GM23248 (cell line): ENCODE data around the gene NOL12. TPM values are rescaled to one million over a fixed set of nuclear protein-coding genes. Genes with fewer than 3 reads are reported as not detected.

Source experiments
- DNase-seq: peaks from one replicate; pipeline ENCODE4 v3.0.0-alpha.2; 2015
- H2AFZ ChIP-seq: fragments of 200-600 bp; sonication (generic); 2 replicates; pipeline ENCODE4 v1.6.1; 2016; ENCODE audit warnings: antibody characterized with exemption
- H3F3A ChIP-seq: fragments of 200-600 bp; sonication (generic); 2 replicates; pipeline ENCODE4 v1.6.1; 2016; ENCODE audit warnings: mild to moderate bottlenecking, antibody characterized with exemption, mixed run types; ENCODE audit not compliant: insufficient read depth
- H3K27ac ChIP-seq: fragments of 200-600 bp; sonication (generic); 2 replicates; pipeline ENCODE4 v1.5.1; 2016; ENCODE audit warnings: mild to moderate bottlenecking
- H3K27me3 ChIP-seq: fragments of 200-600 bp; sonication (generic); replicated peaks from 2 replicates; pipeline ENCODE4 v1.6.1; 2016; ENCODE audit warnings: mild to moderate bottlenecking; ENCODE audit not compliant: insufficient read depth
- H3K36me3 ChIP-seq: fragments of 200-600 bp; sonication (generic); 2 replicates; pipeline ENCODE4 v1.6.1; 2016; ENCODE audit warnings: low read depth, mild to moderate bottlenecking
- H3K4me1 ChIP-seq: fragments of 200-600 bp; sonication (generic); 2 replicates; pipeline ENCODE4 v1.6.1; 2016; ENCODE audit warnings: mild to moderate bottlenecking; ENCODE audit not compliant: insufficient read depth
- H3K4me2 ChIP-seq: fragments of 200-600 bp; sonication (generic); one replicate; pipeline ENCODE4 v1.6.1; 2016; ENCODE audit warnings: mild to moderate bottlenecking; ENCODE audit not compliant: unreplicated experiment
- H3K4me3 ChIP-seq: fragments of 200-600 bp; sonication (generic); 2 replicates; pipeline ENCODE4 v1.5.1; 2016; ENCODE audit warnings: mild to moderate bottlenecking
- H3K79me2 ChIP-seq: fragments of 200-600 bp; sonication (generic); 2 replicates; pipeline ENCODE4 v1.6.1; 2016; ENCODE audit warnings: mild to moderate bottlenecking; ENCODE audit not compliant: insufficient read depth
- H3K9ac ChIP-seq: fragments of 200-600 bp; sonication (generic); 2 replicates; pipeline ENCODE4 v1.6.1; 2016; ENCODE audit warnings: mild to moderate bottlenecking
- H3K9me2 ChIP-seq: fragments of 200-600 bp; sonication (generic); 2 replicates; pipeline ENCODE4 v1.6.1; 2016; ENCODE audit warnings: mixed run types, mild to moderate bottlenecking, moderate library complexity; ENCODE audit not compliant: insufficient read depth
- H3K9me3 ChIP-seq: fragments of 200-600 bp; sonication (generic); one replicate; pipeline ENCODE4 v1.6.1; 2017; ENCODE audit warnings: low read depth
- H4K20me1 ChIP-seq: fragments of 200-600 bp; sonication (generic); 2 replicates; pipeline ENCODE4 v1.6.0; 2016; ENCODE audit not compliant: insufficient read depth
- EZH2 ChIP-seq: fragments of 200-600 bp; sonication (generic); IDR thresholded peaks from 2 replicates; pipeline ENCODE4 v1.6.1; 2018; ENCODE audit warnings: antibody characterized with exemption, mild to moderate bottlenecking; ENCODE audit not compliant: insufficient read depth, poor library complexity, severe bottlenecking
- EZH2phosphoT487 ChIP-seq: fragments of 200-600 bp; sonication (generic); IDR thresholded peaks from 2 replicates; pipeline ENCODE4 v1.6.1; 2018; ENCODE audit warnings: antibody characterized with exemption, moderate library complexity, mild to moderate bottlenecking, low read depth; ENCODE audit not compliant: insufficient read depth
- WGBS, 2 experiments: methylation state at CpG; one replicate each; pipeline ENCODE4 v1.1.6; 2015 to 2017; ENCODE audit warnings: low lambda C conversion rate in 2 of 2, low coverage in 1 of 2; ENCODE audit errors: missing lambda C conversion rate in 2 of 2; 5-methylcytosine and 5-hydroxymethylcytosine counted together
- in situ Hi-C: fragments of 300-500 bp; cut with MboI; formaldehyde crosslinking; loops from 2 replicates; pipeline ENCODE4 v1.15.0; 2020
- polyA plus RNA-seq: library from polyadenylated mRNA; unstranded; fragments of >200 nt; fragmentation: Nextera tagmentation; extraction: Ambion mirVana; gene quantifications from 2 replicates; pipeline ENCODE4 v1.2.1, GENCODE V29; 2016
- total RNA-seq: library from RNA; depleted of rRNA; stranded (reverse); fragments of >200 nt; shearing (Covaris generic); gene quantifications from 2 replicates; pipeline ENCODE4 v1.2.3, GENCODE V29; 2014

The NOL12 gene
- total and polyA plus RNA-seq, 2 experiments from 2014 or later, result 4.9 to 25.1 TPM

DNA sequence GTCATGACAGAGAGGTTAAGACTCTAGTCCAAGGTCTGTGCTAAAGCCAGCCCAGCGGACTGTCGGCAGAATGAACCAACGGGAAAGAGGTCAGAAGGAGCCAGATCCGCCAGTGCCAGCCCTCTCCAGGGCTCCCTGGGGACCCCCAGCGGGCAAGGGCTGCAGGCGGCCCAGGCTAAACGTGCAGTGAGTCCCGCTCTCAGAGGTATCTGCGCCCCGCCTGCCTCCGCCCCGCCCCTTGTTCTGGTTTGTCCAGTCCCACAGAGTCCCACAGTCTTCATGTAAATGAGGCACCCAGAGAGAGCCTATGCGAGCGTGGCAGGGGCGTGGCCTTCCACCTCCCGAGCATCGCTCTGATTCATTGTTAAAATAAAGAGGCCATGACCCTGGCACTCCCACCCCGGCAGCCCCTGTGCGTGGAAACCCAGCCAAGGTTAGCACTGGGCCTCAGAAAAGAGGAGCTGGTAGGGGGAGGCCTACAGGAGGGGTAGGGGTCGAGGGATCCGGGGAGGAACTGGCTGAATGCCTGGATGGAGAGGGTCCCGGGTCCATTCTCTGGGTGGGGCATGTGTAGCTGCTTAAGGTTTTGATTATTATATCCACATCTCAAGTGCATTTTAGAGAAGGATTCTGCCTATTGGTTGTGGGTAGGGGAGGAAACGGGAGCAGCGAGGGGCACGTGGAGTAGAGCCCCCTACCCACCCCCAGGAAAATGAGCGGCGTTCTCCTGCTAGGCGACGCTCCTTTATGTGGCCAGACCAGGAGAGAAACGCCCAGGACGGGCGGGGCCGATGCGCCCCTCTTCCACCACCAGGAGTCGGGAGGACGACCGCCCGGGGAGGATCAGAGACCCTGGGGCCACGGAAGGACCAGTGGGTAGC, 10.8 kb downstream of the NOL12 start, which contains the start of gene TRIOBP:
Gene TRIOBP, plus strand, starts transcription at position 392 of the 881 bp plus-strand sequence. CDS start 4,318 bp downstream, outside the sequence.
- Histone ChIP-seq H3K4me1 (0 out of 2 replicates have a peak, but pooled peaks cover 6% of the 10 kb centered on the region), H3K79me2 (no peaks in the 10 kb centered on the region), H3F3A (peaks cover 10% of the 10 kb centered on the region; the same call in 1 of the 2 replicates), H2AFZ (peak within 1 kb of the TSS; percentile 76), H3K27me3 (no peaks in the 10 kb centered on the region), H3K4me2 (peak within 1 kb of the TSS; percentile 75), H4K20me1 (no peaks in the 10 kb centered on the region), H3K27ac (0 out of 2 replicates have a peak within 1 kb of the TSS, but pooled peaks have one; percentile 19), H3K9ac (peak within 1 kb of the TSS; percentile 49), H3K36me3 (peaks cover 7% of the 10 kb centered on the region; the same call in 1 of the 2 replicates), H3K4me3 (peak within 1 kb of the TSS; percentile 70), H3K9me3 (no peaks in the 10 kb centered on the region), H3K9me2 (no peaks in the 10 kb centered on the region)
- in situ Hi-C loops, result no loop called here
- no peak for TF ChIP-seq EZH2phosphoT487
- no peak for TF ChIP-seq EZH2
- WGBS, 2 experiments, result 9 to 17% methylated on average over 30 to 39 of the region's 39 CpGs
- DNase-seq, result peak; percentile 98

DNA sequence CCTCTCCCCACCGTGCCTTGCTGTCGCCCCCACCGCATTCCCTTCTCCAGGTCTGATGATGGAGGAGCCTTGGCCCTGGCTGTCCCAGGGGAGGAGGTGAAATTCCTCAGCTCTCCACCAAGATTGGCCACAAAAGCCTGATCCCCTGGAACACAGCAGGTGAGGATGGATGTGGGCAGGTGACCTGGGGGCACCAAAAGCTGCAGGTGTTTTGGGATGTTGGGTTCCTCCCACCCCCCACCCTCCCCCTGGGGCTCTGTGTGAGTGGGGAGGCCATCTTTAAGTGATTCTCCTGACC, 11.3 kb downstream of the NOL12 start:
- Histone ChIP-seq H3K27me3 (no peaks in the 10 kb centered on the region), H3K9ac (no peak overlapping the region), H3K27ac (no peak overlapping the region), H3K79me2 (no peaks in the 10 kb centered on the region), H2AFZ (no peak overlapping the region), H3K9me2 (no peaks in the 10 kb centered on the region), H3F3A (peaks cover 10% of the 10 kb centered on the region; the same call in 1 of the 2 replicates), H3K4me1 (0 out of 2 replicates have a peak, but pooled peaks cover 6% of the 10 kb centered on the region), H3K4me3 (no peak overlapping the region), H3K36me3 (peaks cover 5% of the 10 kb centered on the region; the same call in 1 of the 2 replicates), H3K9me3 (no peaks in the 10 kb centered on the region), H3K4me2 (no peak overlapping the region), H4K20me1 (no peaks in the 10 kb centered on the region)
- in situ Hi-C loops, result no loop called here
- DNase-seq, result no peak
- 66 to 71% methylated on average over 3 of the region's 3 CpGs for WGBS, 2 experiments
- TF ChIP-seq EZH2 (no peak), EZH2phosphoT487 (no peak)

DNA sequence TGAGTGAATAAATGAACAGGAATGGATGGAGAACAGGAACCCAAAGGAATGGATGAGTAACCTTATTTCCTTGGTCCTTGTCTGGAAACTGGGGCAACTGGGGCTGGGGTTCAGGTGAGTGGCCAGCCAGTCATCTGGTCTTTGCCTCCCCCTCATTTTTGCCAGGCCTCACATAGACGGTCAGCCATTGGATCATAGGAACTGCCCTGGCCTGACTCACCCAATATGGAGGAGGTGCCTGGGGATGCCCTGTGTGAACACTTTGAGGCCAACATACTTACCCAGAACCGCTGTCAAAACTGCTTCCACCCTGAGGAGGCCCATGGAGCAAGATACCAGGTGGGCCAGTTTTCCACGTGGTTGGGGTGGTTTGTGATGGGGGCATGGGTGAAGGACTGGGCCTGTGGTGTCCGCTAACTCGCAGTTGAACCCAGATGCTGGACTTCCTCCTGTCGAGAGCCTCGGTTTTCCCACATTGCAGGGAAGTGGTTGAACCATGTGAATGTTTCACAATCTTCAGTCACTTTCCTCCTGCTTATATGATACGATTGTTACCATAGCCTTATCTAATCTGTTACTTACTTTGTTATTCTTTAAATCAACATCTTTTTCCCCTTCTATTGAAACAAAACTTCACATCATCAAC, 15.1 kb downstream of the NOL12 start:
- H3K27ac ChIP-seq, result no peak overlapping the region
- 84 to 85% methylated on average over 8 of the region's 8 CpGs for WGBS, 2 experiments
- DNase-seq, result peak; percentile 36
- no peaks in the 10 kb centered on the region for H4K20me1 ChIP-seq
- TF ChIP-seq EZH2phosphoT487 (no peak), EZH2 (no peak)
- H3K9me2 ChIP-seq, result no peaks in the 10 kb centered on the region
- no peak overlapping the region for H3K4me3 ChIP-seq
- in situ Hi-C loops, result no loop called here
- H3K27me3 ChIP-seq, result no peaks in the 10 kb centered on the region
- H3K9me3 ChIP-seq, result no peaks in the 10 kb centered on the region
- H2AFZ ChIP-seq, result no peak overlapping the region
- no peak overlapping the region for H3K9ac ChIP-seq
- peaks cover 7% of the 10 kb centered on the region for H3K4me1 ChIP-seq
- H3K4me2 ChIP-seq, result no peak overlapping the region
- no peaks in the 10 kb centered on the region for H3K36me3 ChIP-seq
- no peaks in the 10 kb centered on the region for H3F3A ChIP-seq
- no peaks in the 10 kb centered on the region for H3K79me2 ChIP-seq

DNA sequence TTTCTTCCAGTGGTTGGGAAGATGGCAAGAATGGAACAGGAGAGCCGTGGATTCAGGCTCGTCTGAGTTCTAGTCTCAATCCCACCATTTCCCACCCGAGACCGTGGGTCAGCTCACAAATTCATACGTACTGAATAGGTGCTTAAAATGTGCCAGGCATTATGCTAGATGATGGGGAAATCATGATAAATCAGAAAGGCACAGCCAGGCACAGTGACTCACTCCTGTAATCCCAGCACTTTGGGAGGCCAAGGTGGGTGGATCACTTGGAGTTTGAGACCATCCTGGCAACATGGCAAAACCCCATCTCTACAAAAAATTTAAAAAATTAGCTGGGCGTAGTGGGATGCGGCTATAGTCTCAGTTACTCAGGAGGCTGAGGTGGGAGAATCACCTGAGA, 17.8 kb downstream of the NOL12 start:
- Histone ChIP-seq H3K4me2 (no peak overlapping the region), H3K27ac (no peak overlapping the region), H3K36me3 (no peaks in the 10 kb centered on the region), H3K4me3 (no peak overlapping the region), H3K27me3 (no peaks in the 10 kb centered on the region), H3K9me2 (no peaks in the 10 kb centered on the region), H3K9me3 (no peaks in the 10 kb centered on the region), H3K79me2 (no peaks in the 10 kb centered on the region), H2AFZ (no peak overlapping the region), H3K4me1 (peaks cover 7% of the 10 kb centered on the region), H3F3A (no peaks in the 10 kb centered on the region), H4K20me1 (no peaks in the 10 kb centered on the region), H3K9ac (no peak overlapping the region)
- no peak for TF ChIP-seq EZH2
- TF ChIP-seq EZH2phosphoT487, result no peak
- WGBS, 2 experiments, result 80 to 81% methylated on average over 7 of the region's 7 CpGs
- peak; percentile 54 for DNase-seq
- in situ Hi-C loops, result no loop called here
